Keratinocyte (primary cell): ENCODE data around the gene SAMD15.

Experiments used
- CTCF ChIP-seq, 3 experiments: IDR thresholded peaks in 1 of 3; conservative IDR thresholded peaks in 1 of 3; optimal IDR thresholded peaks in 1 of 3; 2 replicates in 2 of 3; 3 replicates in 1 of 3; pipeline versions ENCODE3 to v1.5.1; 2011; ENCODE audit warnings: low read length in 3 of 3, mild to moderate bottlenecking in 3 of 3, moderate library complexity in 2 of 3, control low read depth in 1 of 3, inconsistent platforms in 1 of 3; ENCODE audit not compliant: insufficient read depth in 2 of 3; ENCODE audit errors: extremely low read depth in 1 of 3
- EZH2 ChIP-seq: IDR thresholded peaks from one replicate; pipeline ENCODE4 v1.6.1; 2012; ENCODE audit warnings: inconsistent platforms, mild to moderate bottlenecking, low read length, moderate library complexity

DNA sequence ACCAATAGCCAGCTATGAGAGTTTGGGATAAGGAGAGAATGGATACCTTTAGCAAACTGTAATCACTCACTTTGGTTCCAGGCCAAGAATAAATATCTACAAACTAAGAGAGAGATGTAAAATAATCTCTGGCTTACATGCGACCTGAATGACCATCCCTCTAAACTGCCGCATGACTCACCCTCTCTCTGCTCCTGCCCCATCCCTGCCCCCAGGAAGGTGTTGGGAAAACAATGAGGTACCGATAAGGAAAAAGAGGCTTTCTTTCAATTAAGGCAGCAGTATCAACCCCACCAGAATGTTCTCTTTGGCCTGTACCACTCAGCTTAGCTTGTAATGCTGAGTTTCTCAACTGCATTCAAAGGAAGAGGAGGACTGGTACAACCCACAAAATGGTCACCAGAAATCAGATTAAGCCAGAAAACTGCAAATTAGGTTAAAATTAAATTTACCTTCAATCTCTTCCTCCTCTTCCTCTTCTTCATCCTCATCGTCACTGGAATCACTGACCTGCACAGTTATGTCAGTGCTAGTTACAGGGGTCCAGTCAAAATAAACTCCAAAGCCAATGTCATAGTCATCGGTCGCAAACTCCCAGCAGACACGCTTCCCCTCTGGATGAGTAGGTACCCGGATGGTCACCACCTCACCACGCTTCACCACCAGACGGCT lies 34.3 kb upstream of the SAMD15 start:
- no peak for TF ChIP-seq CTCF (optimal IDR thresholded peaks at IDR 0.05 in 1 of 3, IDR thresholded peaks at IDR 0.05 in 1 of 3, conservative IDR thresholded peaks at IDR 0.05 in 1 of 3; ENCODE audit: extremely low read depth in 1 of 3, insufficient read depth in 2 of 3, low read length in 3 of 3)
- no peak for TF ChIP-seq EZH2
